NCI-H1436 treated with DMSO at 0.1 percent for 48 hours (cell line): Measurements from ENCODE around the gene PTPRF.
"Not testable (repeated sequence)": the region's sequence is repeated elsewhere in the genome, so short reads cannot be mapped to it uniquely, and the experiment has no call there.

Experiments used
- DNase-seq: peaks from one replicate; lab custom pipeline; 2025; lab: John Stamatoyannopoulos, UW

Gene PTPRF

DNA sequence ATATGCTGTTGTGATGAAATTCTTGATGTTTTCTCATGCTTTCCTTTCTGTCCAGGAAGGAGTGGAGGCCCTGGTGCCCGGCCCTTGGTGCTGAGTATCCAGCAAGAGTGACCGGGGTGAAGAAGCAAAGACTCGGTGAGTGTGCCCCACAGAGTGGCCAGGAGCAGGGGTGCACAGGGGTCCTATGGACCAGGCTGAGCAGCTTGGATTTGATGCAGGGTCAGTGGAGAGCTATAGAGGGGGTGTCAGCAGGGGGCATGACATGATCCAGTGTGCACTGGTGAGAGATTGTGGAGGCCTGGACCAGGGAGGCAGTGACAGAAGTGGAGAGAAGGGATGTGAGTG is 7.4 kb downstream of the PTPRF start:
- no peak for DNase-seq

DNA sequence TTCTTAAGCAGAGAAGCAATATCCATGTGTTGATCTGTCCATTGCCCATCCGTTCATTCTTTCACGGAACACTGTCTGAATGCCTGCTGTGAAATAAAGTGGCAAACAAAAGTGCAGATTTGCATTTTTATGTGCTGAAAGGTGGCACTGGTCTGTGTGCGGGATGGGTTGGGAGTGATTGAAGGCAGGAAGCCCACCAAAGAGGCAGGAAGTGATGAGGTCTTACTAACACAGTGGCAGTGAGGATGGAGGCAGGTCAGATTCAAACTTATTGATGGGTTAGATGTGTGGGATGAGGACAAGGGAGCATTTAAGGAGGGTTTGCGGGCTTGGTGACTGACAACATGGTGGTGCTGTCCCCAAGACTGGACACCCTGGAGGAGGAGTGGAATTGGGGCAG is 8.3 kb downstream of the PTPRF start:
- no peak for DNase-seq

DNA sequence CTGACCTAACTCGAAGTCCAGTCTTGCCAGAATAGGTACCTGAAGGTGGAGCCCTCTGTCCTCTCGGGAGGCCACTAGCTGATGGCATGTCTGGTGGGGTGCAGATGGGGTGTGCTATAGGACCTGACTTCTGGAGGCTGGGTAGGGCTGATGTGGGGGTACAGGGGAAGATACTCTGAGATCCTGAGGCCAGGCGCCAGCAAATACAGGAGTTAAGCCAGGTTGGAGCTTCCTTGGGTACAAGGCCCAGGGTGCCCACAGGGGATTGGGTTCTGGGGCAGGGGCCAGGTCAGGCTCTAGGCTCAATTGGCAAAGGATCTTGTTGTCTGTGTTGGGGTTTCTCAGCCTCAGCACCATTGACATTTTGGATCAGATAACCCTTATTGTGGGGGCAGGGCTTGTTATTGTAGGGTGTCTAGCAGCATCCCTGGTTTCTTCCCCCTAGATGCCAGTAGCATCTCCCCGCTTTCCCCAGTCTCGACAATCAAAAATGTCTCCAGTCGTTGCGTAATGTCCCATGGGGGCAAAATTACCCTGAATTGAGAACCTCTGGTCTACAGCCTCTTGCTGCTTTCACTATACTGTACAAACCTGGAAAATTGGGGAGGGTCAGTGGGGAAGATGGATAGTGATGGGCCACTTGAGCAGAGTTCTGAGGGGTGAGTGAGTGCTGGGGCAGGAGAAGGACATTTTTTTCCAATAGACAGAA is 9.2 kb downstream of the PTPRF start:
- DNase-seq = no peak

DNA sequence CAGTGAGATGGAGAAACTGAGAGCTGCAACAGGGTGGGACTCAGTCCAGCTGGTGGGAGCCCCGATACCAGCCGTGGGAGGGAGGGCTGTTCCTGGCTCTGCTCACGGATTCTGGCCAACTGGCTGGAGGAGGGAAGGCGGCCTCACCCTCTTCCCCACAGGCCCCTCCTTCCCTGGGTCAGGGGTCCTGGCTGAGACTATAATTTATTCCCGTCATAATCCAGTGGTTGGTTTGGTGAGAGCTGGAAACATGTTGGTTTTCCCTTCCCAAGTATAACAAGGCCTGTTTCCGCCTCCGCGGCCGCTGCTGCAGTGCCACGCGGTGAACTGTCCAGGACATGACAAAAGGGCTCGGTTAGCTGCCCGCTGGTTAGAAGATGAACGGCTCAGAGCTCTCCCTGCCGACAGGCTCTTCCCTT is 10.0 kb downstream of the PTPRF start:
- no peak for DNase-seq

DNA sequence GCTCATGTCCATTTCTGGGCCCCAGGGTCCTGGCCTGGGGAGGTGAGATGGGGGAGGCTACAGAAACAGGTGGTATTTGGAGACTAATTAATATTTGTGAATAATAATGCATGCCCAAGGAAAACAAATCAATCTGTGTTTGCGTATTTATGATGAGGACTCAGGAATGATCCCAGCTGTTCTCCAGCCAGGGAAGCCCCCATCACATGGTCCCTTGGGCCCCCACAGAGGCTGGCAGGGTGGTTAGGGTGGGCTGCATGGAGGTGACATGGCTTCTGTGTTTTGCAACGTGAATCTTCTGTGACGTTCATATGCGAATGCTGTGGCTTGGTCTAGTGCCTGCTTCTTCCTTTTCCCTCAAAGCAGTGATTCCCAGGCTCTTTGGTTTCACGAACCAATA is 10.5 kb downstream of the PTPRF start:
- no peak for DNase-seq

DNA sequence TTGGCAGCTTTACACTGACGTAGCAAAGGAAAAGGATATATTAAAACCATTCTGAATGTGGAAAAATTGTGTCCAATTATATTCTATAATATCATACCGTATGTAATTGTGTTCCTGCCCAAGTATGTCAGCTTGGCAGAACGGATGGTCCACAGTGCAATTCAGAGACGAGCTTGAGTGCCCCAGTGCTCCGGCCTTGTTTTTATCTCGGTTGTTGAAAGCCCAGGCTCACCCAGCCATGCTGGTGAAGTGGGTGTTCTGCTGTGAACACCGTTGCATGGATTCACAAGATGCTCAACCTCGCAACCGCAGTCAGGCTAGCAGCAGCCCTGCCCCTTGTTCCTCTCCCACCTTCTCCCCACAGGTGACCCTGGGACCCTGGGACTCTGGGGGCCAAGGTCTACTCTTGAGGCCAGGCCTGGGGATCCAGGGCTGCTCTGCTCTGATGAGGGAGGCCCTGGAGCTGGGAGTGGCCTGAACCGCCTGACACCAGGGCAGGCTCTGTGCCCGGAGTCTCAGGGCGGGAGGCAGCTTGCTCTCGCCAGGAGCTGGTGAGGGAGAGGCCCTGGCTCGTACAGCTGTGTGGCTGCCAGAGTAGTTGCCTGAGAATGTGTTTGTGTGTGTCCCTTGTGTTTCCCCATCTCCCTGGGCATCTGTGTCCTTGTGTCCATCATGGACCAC is 11.2 kb downstream of the PTPRF start:
- no peak for DNase-seq

DNA sequence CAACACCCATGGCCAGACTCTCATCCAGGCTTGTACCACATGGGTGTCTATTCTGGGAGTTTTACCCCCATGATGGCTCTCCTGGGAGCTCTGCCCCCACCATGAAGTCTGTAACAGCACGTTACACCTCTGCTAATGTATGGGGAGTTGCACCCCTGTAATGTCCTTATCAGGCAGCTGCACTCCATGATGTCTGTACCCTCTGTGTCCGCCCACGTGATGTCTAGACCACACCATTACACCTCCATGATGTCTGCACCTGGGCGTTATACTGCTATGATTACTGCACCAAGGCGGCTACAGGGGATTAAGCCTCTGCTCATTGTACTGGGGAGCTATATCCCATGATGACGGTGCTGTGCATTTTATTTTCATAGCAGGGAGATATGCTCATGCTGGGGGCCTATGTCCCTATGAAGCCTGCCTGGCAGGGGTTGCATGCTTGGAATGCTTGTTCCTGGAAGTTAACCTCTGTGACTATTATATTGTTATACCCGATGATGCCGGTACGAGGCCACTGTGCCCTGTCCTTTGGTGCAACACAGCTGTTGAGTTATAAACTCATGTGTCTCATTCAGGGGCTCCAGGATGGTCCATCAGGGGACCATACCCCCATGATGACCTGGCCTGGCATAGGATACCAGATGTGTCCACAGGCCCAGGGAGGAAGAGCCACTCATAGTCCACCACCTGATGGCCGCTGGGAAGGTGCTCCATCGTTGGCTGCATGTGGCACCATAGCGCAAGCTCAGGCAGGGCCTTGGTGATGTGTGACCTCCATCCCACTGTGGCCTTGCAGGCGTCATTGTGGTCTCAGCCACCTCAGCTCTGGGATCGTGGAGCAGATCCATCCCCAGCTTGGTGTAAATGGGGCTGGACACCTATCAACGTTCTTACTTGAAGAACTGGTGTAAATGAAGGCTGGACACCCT is 12.1 kb downstream of the PTPRF start:
- DNase-seq = no peak

DNA sequence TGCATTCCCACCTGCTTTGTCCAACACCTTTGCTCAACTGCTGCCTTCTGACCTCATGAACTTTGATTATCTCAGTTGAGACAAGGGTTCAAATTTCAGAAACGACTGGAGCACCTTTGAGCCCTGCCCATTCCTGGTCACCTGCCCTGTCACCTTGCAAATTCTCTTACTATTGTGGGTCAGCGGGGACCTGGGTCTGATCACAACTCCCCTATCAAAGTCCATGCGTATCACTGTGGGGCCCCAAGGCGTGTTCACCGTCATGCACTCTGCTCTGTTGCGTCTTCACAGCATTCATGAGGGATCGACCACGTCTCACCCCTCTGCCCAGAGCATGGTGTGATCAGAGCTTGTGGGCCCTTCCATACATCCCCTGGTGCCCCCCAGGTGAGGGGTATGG is 12.9 kb downstream of the PTPRF start:
- no peak for DNase-seq

DNA sequence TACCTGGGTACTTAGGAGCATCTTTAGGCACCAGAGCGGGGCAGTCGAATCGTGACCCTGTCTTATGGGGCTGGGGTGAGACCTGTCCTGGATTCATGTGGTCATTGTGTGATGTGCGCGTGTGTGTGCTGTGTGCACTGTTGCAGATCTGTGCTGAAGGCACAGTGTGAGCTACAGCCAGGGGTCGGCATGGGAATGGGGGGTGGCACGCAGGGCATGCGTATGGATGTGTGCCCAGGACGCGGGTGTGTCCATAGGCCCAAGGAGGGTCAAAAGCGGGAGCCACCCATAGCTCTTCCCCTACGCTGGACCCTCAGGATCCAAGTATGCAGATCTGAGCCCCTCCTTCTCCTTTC is 14.6 kb downstream of the PTPRF start:
- no peak for DNase-seq

DNA sequence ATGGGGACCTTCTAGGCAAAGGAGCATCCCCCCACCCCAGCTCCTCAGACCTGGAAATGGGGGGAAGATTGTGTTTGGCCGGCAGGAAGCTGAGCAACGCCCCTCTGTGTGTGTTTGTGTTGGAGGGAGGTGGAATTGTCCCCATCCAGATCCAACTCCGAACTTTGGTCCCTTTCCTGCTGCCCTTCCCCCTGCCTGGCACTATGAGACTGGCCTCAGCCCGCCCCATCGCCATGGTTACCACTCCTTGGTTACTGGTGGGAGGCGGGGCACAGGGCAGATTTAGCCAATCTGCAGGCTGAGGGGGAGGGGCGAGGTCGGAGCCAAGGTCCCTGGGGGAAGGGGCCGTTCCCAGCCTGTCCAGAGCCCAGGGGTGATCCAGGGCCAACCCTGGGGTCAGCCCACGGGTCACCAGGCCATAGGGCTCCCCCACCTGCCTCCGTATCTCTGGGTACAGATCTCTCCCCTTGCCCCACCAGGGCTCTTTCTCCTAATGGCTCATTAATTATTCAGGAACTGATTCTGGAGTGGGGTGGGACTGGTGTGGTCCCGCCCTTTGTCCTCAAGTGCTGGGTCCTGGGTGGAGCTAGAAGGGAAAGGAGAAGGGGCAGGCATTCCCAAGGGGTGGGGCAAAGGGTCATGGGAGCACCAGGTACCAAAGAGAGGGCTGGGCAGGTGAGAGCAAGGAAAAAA is 15.2 kb downstream of the PTPRF start:
- no peak for DNase-seq

DNA sequence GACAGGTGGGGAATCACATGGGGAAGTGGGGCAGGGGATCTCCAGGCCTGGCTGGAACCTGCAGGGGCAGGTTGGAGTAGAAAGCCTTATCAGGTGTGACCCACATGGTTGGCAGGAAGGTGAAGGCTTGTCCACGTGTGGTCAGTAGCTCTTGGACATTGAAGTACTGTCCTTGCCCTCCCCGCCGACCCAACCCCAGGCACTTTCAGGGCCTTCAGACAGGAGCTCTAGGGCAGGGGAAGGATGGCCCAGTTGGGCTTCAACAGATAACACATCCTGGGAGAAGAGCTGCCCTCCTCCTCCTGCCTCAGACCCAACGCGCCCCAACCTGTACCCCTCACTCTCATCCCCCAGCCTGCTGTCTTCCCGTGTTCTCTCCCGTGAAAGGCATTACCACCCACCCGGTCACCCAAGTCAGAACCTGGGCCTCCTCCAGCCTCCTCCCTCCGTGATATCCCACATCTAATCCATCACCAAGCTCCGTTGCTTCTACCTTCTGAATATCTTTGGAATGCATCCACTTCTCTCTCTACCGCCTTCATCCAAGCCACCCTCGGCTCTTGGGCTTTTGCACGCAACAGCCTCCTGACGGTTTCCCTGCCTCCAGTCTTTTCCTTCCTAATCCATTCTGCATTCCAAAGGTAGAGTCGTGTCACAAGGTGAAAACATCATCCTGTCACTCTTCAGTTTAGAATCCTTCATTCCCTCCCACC is 15.9 kb downstream of the PTPRF start:
- no peak for DNase-seq

DNA sequence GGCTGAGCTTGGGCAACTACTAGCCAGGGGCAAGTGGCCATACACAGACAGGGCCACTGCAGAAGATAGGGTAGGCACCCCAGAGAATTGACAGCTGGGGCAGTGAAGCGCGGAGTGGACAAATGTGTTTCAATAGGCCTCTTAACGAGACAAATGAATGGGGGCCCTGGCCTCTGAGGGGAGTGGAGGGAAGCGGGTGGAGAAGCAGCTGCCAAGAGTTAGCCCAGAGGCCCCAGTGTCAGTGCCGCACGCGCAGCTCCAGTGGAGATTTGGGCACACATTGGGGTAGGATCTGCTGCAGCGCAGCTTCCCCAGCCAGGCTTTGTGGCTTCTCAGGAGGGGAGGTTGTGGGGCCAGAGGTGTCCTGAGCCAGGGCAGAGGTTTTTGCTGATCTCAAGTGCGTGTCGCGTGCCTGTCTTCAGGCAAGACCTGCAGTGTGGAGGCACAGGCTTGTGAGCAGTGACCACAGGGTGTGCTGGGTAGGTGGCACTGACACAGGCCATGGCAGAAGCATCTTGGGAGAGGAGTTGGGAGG is 16.9 kb downstream of the PTPRF start:
- DNase-seq = no peak

DNA sequence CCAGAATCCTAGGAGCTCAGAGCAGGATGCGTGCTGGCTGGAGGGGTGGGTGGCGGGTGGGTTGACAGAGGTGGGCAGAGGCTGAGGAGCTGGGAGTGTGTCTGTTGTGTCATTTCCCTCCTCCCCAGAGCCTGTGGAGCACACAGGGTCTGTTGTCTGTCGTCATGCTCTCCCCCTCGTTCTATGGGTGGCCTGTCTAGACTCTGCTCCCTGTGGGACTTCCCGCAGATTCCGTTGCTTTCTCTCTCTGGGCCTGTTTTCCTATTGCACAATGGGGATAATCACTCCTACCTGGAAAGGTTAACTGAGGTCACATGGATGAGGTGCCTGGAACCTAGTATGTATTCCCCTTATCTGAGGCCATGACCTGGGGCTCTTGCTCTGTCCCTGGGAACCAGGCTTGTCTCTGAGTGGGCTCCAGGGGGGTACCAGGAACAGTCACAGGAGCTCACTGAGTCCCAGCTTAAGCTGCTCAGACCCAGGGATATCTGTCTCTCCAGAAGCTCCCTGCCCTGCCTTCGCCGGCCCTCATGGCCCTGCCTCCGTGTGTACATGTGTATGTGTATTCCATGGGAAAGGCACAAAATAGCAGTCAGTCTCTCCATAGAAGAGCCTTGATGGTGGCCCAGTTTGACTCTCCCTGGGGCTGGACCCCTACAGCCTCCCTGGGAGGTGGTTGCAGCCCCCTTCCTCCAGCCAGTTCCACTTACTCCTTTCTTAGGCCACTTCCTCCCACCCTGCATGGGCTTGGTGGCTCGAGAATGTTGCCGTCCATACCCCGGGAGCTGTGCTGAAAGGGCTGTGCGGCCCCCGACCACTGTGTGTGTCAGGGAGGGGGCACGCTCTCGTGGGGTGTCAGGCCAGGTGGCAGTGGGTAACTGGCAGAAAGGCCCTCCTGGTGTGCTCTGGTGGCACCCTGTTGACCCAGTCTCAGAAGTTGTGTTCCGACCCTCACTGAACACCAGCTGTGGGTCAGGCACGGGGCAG is 17.9 kb downstream of the PTPRF start:
- no peak for DNase-seq

DNA sequence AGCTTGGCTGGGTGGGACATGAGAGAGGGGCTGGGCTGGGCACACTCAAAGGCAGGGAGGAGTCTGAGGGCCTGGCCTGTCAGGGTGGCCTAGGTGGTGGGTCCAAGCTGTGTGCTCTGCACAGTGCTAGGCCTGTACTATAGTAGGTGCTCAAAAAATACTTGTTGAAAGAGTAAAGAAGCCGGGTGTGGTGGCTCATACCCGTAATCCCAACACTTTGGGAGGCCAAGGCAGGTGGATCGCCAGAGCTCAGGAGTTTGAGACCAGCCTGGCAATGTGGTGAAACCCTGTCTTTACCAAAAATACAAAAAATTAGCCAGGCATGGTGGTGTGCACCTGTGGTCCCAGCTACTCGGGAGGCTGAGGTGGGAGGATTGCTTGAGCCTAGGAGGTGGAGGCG is 18.7 kb downstream of the PTPRF start:
- DNase-seq = not testable (repeated sequence)

DNA sequence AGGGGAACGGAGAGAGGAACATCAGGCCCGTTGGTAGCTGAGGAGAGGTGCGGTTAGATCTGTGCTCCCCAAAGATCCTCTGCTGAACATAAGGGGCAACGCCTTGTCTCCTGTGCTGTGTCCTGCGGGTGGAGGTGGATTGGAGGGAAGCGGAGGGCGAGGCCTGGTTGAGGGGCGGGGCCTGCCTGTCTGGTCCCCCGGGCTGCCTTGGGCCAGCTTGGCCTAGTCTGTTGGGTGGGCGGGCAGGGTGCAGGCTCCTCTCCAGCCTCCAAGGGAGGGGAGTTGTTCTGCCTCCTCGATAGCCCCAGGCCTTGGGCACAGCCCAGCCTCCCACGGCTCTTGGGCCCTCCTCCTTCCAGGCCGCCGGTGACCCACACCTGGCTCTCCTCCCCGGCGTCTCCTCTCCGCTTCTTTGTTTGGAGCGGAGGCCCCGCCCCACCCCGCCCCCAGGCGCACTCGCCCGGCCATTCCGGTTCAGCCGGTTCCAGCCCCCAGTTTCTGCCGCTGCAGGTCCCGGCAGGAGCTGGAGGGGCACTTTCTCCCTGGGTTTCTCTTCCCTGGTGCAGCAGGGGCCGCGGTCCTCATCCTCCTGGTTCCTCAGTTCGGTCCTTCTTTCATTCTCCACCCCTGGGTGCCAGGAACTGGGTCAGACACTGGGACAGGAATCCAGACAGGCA is 19.4 kb downstream of the PTPRF start:
- no peak for DNase-seq

DNA sequence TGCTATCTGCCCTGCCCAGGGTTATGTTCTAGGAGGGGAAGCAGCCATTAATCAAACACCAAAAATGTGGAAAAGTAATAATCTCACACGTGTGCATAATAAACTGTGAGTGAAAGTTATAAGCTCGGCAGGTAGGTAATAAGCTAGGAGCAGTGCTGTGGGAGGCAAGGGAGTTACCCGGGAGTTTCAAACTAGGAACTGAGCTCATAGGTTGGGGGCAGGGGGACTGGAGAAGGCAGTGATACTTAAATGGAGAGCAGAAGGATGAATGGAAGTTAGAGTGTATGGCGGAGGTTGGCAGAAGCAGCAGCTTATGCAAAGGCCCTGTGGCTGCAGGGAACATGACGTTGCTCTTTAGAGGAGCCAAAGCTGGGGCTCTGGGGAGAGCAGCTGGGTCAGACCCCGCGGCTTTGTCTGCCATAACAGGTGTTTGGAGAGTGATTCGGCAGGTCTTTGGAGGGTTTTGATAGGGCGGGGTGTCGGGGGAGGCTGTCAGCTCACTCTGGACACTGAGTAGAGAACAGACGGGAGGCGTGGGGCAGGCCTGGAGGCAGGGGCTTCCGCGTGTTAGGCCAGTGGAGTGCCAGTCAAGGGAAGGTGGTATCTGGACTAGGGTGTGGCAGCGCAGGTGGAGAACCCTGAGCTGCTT is 20.0 kb downstream of the PTPRF start:
- DNase-seq = no peak

DNA sequence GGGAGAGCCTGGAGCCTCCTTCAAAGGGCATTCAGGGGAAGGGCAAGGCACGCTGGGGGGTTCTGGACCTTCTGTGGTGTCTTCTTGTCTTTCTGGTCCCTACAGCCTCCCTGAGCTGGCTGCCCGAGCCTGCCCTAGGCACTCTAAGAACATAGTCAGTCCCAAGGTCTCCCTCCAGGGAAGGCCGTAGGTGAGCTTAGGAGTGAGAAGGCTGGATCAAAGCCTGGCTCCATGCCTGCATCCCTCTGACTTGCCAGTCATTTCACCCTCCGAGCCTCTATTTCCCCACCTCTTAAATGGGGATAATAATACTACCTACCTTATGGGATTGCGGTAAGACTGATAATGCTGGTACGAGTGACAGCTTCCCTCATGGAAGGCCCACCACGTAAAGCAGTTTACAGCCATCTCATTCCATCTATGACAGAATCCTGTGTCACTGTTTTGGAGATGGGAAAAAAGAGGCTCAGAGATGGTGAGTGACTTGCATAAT is 20.8 kb downstream of the PTPRF start:
- DNase-seq = no peak

DNA sequence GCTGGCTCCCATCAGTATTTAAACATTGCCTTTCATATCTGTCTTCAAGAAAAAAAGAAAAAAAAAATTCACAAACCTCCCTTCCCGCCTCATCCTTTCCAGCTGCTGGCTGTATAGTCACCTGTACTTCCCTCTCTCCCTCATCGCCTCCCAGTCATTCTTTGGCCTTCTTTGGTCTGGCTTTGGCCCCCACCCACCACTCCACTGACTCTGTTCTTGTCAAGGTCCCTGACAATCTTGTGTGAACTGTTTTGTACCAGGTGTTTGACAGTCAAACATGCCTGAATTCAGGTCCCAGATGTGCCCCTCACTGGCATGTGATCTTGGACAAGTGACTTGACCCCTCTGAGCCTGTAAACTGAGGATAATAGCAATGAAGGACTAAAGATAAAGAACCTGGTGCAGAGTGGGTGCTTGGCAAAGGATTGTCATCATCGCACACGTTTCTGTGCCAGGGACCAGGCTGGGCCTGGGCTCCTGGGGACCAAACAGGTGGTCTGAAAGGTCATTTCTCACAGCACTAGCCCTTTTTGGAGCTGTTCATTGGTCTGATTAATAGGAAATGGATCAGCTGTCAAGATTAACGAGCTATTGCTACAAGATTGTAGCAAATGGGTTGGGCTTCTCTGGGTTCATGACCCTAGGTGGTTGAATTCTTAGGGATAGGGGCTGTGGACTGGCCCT is 21.5 kb downstream of the PTPRF start:
- DNase-seq = no peak
